ENCODE measurements around the gene SEC14L1. TPM values are rescaled to one million over a fixed set of nuclear protein-coding genes. Genes with fewer than 3 reads are reported as not detected.

The SEC14L1 gene
- total RNA-seq, 1 experiment from 2014 or later, result 25.8 TPM

GRCh38 chr17:77188084-77189066 is 47.6 kb downstream of the SEC14L1 start:
- Mint-ChIP-seq H3K27ac (ENCODE audit: low read depth, unreplicated experiment) (no peak overlapping the region), H3K9me3 (ENCODE audit: unreplicated experiment) (no peaks in the 10 kb centered on the region), H3K4me3 (ENCODE audit: unreplicated experiment) (no peak overlapping the region), H3K27me3 (ENCODE audit: insufficient read depth, unreplicated experiment) (no peaks in the 10 kb centered on the region), H3K4me1 (ENCODE audit: insufficient read depth, unreplicated experiment) (no peaks in the 10 kb centered on the region), H3K36me3 (ENCODE audit: insufficient read depth, unreplicated experiment) (peaks cover 12% of the 10 kb centered on the region)
- TF ChIP-seq CTCF (IDR thresholded peaks at IDR 0.05; ENCODE audit: unreplicated experiment), result no peak
- intact Hi-C loops (cut with micrococcal nuclease), result no loop called here
- ChIA-PET CTCF (interaction anchor here (0.5 kb wide), 1 partner anchor 26 kb away, joined by 3 read pairs; no protein-coding TSS in a partner anchor), POLR2A (no interaction called here)
- no TSS peak for BruUV-seq (replicated peaks)
- no peak for DNase-seq (ENCODE audit: unreplicated experiment)

- intact Hi-C loops (cut with micrococcal nuclease), result no loop called here
- ChIA-PET POLR2A (no interaction called here), CTCF (no interaction called here)
- Mint-ChIP-seq H3K36me3 (ENCODE audit: insufficient read depth, unreplicated experiment) (peaks cover 20% of the 10 kb centered on the region), H3K4me3 (ENCODE audit: unreplicated experiment) (no peak overlapping the region), H3K27ac (ENCODE audit: low read depth, unreplicated experiment) (no peak overlapping the region), H3K9me3 (ENCODE audit: unreplicated experiment) (no peaks in the 10 kb centered on the region), H3K4me1 (ENCODE audit: insufficient read depth, unreplicated experiment) (no peaks in the 10 kb centered on the region), H3K27me3 (ENCODE audit: insufficient read depth, unreplicated experiment) (no peaks in the 10 kb centered on the region)
- no TSS peak for BruUV-seq (replicated peaks)
- DNase-seq (ENCODE audit: unreplicated experiment), result no peak
- TF ChIP-seq CTCF (IDR thresholded peaks at IDR 0.05; ENCODE audit: unreplicated experiment), result no peak
Observed at GRCh38 chr17:77189148-77189547, 48.4 kb downstream of the SEC14L1 start.

GRCh38 chr17:77190576-77190975 is 49.8 kb downstream of the SEC14L1 start:
- H3K4me1 Mint-ChIP-seq (ENCODE audit: insufficient read depth, unreplicated experiment), result no peaks in the 10 kb centered on the region
- no peak for TF ChIP-seq CTCF (IDR thresholded peaks at IDR 0.05; ENCODE audit: unreplicated experiment)
- no peaks in the 10 kb centered on the region for H3K27me3 Mint-ChIP-seq (ENCODE audit: insufficient read depth, unreplicated experiment)
- BruUV-seq (replicated peaks), result no TSS peak
- no peaks in the 10 kb centered on the region for H3K9me3 Mint-ChIP-seq (ENCODE audit: unreplicated experiment)
- peaks cover 29% of the 10 kb centered on the region for H3K36me3 Mint-ChIP-seq (ENCODE audit: insufficient read depth, unreplicated experiment)
- no peak overlapping the region for H3K4me3 Mint-ChIP-seq (ENCODE audit: unreplicated experiment)
- intact Hi-C loops (cut with micrococcal nuclease), result no loop called here
- CTCF ChIA-PET, result no interaction called here
- H3K27ac Mint-ChIP-seq (ENCODE audit: low read depth, unreplicated experiment), result no peak overlapping the region
- DNase-seq (ENCODE audit: unreplicated experiment), result no peak
- POLR2A ChIA-PET, result no interaction called here

GRCh38 chr17:77191244-77191643 is 50.5 kb downstream of the SEC14L1 start:
- Mint-ChIP-seq H3K36me3 (ENCODE audit: insufficient read depth, unreplicated experiment) (peaks cover 36% of the 10 kb centered on the region), H3K4me3 (ENCODE audit: unreplicated experiment) (no peak overlapping the region), H3K27me3 (ENCODE audit: insufficient read depth, unreplicated experiment) (no peaks in the 10 kb centered on the region), H3K4me1 (ENCODE audit: insufficient read depth, unreplicated experiment) (no peaks in the 10 kb centered on the region), H3K27ac (ENCODE audit: low read depth, unreplicated experiment) (no peak overlapping the region), H3K9me3 (ENCODE audit: unreplicated experiment) (no peaks in the 10 kb centered on the region)
- BruUV-seq (replicated peaks), result no TSS peak
- ChIA-PET POLR2A (no interaction called here), CTCF (no interaction called here)
- no peak for TF ChIP-seq CTCF (IDR thresholded peaks at IDR 0.05; ENCODE audit: unreplicated experiment)
- intact Hi-C loops (cut with micrococcal nuclease), result no loop called here
- DNase-seq (ENCODE audit: unreplicated experiment), result no peak

All from MCF 10A (cell line).